ENCODE measurements around the gene RTN4IP1.
"Not testable (repeated sequence)": the region's sequence is repeated elsewhere in the genome, so short reads cannot be mapped to it uniquely, and the experiment has no call there.

RTN4IP1 gene

DNA sequence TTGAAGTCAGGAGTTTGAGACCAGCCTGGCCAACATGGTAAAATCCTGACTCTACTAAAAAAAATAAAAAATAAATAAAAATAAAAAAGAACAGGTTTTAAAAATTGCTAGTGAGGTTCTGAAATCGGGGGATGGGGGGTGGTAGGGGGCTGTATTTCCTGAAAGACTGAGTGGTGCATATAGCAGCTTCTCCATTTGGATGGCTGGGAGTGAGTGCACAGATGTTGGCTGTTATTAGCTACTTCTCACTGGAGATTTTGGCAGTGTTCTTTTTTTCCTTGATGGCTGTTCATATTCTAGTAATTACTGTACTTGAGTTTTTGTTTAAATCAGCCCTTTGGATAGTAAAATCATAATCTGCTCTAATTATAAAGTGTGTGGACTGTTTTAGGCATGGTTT, 79.8 kb downstream of the RTN4IP1 start:
- Mint-ChIP-seq H3K4me1 (peaks cover 64% of the 10 kb centered on the region), H3K4me3 (no peak overlapping the region), H3K27ac (peak overlapping the region; percentile 26), H3K27me3 (no peaks in the 10 kb centered on the region), H3K36me3 (peaks cover 37% of the 10 kb centered on the region), H3K9me3 (no peaks in the 10 kb centered on the region)

DNA sequence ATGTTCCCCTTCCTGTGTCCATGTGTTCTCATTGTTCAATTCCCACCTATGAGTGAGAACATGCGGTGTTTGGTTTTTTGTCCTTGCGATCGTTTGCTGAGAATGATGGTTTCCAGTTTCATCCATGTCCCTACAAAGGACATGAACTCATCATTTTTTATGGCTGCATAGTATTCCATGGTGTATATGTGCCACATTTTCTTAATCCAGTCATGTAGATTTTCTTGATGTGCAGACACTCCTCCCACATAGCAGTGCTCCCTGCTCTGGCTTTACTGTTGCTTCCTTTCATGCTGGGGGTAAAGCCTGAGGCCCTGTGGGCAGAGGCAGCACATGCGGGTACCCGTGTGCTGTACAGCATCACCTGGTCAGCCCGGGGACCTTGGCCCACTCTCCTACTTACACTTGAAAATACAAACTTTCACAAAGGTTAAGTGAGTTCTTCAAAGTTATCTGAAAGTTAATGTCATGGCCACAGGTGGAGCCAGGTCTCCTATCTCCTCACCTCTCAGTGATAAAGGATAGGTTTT, 80.3 kb downstream of the RTN4IP1 start:
- not testable (repeated sequence) for H3K4me3 Mint-ChIP-seq, H3K9me3 Mint-ChIP-seq, H3K27me3 Mint-ChIP-seq
- peaks cover 68% of the 10 kb centered on the region for H3K4me1 Mint-ChIP-seq
- peaks cover 41% of the 10 kb centered on the region for H3K36me3 Mint-ChIP-seq
- peak overlapping the region; percentile 51 for H3K27ac Mint-ChIP-seq

DNA sequence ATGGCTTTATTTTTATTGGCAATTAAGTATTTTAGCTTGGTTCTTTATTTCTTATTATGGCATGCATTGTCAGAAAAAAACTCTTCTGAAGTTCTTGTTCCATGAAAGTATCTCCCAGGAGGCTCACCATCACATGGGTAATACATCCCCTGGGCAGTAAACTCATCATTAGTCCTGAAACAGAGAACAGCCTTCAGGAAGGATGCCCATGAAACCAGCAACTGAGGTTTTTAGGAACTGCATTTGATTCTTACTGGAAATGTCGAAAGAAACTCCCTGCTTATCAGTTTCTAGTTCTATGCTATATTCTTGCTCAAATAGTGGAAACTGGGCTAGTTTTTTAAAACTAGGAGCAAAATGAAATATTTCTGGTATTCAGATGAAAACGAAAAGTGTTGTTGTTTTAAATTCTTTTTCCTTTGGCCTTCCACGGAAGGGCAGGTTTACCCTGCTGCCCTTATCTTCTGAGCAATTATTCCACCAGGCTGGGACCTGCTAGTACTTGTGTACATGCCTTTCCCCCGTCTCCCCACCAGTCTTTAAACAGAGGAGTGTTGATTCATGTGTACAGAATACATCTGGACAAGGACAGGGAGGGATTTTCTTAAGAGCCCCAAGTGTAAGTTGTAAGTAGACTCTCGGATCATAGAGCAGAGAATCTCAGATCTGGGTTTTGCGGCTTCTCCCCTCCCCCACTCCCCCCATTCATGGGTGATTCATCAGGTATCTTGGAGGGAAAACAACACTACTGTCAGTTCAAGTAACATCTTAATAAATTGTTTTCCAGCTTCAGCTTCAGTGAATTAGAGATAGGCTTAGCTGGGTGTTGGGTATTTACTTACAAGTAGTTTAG, 81.5 kb downstream of the RTN4IP1 start:
- Mint-ChIP-seq H3K36me3 (peaks cover 42% of the 10 kb centered on the region), H3K4me3 (no peak overlapping the region), H3K27ac (peak overlapping the region; percentile 65), H3K27me3 (no peaks in the 10 kb centered on the region), H3K4me1 (peaks cover 60% of the 10 kb centered on the region), H3K9me3 (no peaks in the 10 kb centered on the region)

DNA sequence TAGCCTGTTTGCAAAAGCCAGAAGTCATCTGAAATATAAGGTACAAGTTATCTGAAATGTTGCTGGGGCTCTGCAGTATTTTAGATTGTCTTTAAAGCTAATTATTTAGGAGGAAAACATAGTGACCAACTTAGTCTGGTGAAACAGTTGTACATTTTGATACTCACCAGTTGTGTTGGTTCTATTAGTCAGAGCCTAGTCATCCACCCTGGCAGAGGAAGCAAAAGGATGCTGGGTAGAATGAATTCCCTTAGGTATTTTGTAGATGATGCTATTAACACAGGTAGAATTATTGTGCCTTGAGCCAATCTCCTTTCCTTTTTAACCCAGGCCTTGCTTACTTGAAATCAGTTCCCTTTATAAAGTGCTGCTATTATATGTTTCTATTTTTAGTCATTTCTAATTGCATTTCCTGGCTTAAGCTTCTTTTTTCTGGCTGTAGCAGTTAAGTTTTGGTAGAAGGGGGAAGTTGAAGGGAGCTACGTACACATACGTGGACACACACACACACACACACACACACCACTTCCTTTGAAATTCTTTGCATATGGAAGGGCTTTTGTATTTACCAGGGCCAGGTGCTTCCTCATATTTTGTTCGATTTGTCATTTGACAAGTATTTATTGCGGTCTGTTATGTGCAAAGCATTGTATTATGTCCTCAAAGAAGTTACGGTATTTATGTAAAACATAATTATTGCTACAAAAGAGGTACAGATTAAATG, 82.4 kb downstream of the RTN4IP1 start:
- H3K27ac Mint-ChIP-seq, result peak overlapping the region; percentile 89
- no peaks in the 10 kb centered on the region for H3K27me3 Mint-ChIP-seq
- no peaks in the 10 kb centered on the region for H3K9me3 Mint-ChIP-seq
- H3K4me1 Mint-ChIP-seq, result peaks cover 55% of the 10 kb centered on the region
- H3K4me3 Mint-ChIP-seq, result peak overlapping the region; percentile 16
- H3K36me3 Mint-ChIP-seq, result peaks cover 40% of the 10 kb centered on the region

DNA sequence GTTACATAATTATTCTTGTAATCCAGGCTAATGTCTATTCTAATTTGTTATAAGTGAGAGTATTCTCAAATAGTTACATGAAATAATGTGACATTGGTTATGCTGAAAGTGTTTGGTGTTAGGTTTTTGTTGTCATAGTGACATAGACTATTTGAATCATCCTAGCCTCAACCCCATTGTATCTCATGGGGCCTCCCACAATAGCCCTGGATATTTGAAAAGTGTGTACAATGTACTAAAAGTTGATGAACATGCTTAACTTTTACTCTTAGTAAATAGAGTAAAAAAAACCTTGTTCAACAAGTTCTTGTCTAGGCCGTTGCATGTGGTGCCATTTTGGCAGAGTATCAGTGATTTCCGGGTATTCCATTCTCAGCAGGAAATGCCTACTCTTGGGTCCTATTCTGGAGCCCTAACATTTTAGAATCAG, 83.0 kb downstream of the RTN4IP1 start:
- peaks cover 51% of the 10 kb centered on the region for H3K4me1 Mint-ChIP-seq
- H3K27ac Mint-ChIP-seq, result peak overlapping the region; percentile 89
- peak overlapping the region; percentile 16 for H3K4me3 Mint-ChIP-seq
- no peaks in the 10 kb centered on the region for H3K9me3 Mint-ChIP-seq
- H3K36me3 Mint-ChIP-seq, result peaks cover 35% of the 10 kb centered on the region
- no peaks in the 10 kb centered on the region for H3K27me3 Mint-ChIP-seq

DNA sequence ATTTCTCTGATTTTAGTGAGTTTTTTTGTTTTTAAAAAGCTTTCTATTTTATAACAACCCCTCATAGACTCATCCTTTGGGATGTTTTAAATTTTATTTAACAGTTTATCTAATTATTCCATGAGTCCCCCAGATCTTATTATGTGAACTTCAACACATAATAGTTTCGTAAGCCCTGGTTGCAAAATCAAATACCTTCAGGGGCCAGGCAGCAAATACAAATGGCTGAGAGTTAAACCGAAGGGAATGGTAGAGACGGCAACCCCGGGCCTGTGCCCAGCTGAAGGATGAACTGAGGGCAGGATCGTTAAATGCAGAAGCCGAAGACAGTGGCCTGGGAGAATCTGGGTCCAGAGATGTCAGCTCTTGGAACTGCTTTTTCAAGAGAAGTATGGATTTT, 88.4 kb downstream of the RTN4IP1 start:
- Mint-ChIP-seq H3K36me3 (peaks cover 25% of the 10 kb centered on the region), H3K27ac (no peak overlapping the region), H3K27me3 (no peaks in the 10 kb centered on the region), H3K4me1 (peaks cover 56% of the 10 kb centered on the region), H3K9me3 (no peaks in the 10 kb centered on the region), H3K4me3 (no peak overlapping the region)

DNA sequence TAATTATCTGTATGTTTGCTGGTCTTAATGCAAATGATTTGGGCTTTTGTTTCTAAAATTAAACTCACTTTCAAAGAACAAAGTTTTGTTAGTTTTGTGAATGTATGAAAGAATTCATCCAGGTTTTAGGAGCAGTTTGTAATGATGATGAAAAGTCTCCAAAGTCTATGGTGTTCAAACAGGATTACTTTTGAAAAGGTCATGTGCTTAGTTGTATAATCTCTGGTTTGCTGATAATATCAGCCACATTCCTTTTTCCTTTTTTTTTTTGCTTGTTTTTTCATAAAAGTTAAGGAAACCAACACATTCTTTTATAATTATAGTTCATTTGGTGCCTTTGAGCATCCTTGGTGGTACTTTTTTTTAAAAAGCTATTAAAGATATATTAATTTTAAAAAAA, 88.9 kb downstream of the RTN4IP1 start:
- H3K27ac Mint-ChIP-seq, result no peak overlapping the region
- H3K4me3 Mint-ChIP-seq, result no peak overlapping the region

DNA sequence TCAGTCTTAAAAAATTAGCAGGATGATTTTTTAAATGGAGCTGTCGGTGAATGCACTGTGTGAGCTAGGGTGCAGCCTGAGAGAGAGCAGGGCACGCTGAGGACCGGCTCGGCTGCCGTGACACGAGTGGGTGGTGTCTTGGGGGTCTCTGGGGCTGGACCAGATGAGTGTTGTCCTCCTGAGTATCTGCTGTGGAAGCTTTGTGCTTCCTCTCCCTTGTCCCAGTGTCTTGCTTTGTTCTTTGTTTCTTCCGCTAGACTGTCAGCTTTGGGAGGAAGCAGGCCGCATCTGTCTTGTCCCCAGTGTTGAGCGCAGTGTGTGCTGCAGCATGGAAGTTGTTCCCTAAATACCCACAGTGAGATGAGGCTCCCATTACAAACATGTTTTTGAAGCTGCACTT, 89.4 kb downstream of the RTN4IP1 start:
- Mint-ChIP-seq H3K36me3 (peaks cover 26% of the 10 kb centered on the region), H3K27me3 (no peaks in the 10 kb centered on the region), H3K27ac (peak overlapping the region; percentile 52), H3K4me1 (peaks cover 55% of the 10 kb centered on the region), H3K4me3 (no peak overlapping the region), H3K9me3 (no peaks in the 10 kb centered on the region)

More for the DNA sequence above, 88.9 kb downstream of the RTN4IP1 start:
- Mint-ChIP-seq H3K27me3 (no peaks in the 10 kb centered on the region), H3K36me3 (peaks cover 25% of the 10 kb centered on the region), H3K4me1 (peaks cover 55% of the 10 kb centered on the region), H3K9me3 (no peaks in the 10 kb centered on the region)

DNA sequence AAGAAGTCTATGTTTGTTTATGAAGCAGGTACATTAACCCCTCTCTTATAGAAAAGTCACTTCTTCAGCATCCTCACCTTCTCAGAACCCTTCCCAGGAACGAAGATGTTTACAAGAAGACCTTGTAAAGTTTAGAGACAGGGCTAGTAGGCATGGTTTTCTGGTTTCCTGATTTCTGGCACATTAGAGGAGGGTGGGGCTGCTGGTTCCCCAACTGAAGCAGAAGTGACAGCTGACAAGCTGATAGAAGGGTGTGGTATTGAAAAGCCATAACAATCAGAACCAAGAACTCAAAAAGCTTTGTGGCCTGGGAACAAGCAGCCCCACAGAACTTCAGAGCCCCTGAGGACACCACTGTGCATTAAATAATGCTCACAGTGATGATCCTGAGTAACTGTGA, 91.2 kb downstream of the RTN4IP1 start:
- Mint-ChIP-seq H3K27ac (peak overlapping the region; percentile 57), H3K9me3 (no peaks in the 10 kb centered on the region), H3K36me3 (peaks cover 20% of the 10 kb centered on the region), H3K27me3 (no peaks in the 10 kb centered on the region), H3K4me1 (peaks cover 63% of the 10 kb centered on the region), H3K4me3 (no peak overlapping the region)

DNA sequence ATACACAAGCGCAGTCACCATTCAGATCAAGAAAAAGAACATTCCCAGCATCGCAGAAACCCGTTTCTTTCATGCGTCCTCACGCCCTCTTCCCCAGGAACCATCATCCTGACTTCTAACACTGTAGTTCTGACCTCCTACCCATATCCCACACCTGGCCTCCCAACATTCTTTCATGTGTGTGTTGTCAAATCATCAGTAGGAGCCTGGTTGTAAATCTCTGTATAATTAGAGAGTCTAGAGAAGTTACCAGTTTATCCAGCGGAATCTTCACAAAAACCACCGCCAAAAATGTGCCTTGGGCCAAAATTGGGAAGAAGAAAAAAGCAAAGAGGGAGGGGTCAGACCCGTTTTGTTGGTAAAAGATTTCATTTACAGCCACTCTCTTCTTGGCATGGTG, 91.6 kb downstream of the RTN4IP1 start:
- no peaks in the 10 kb centered on the region for H3K27me3 Mint-ChIP-seq
- H3K4me3 Mint-ChIP-seq, result peak overlapping the region; percentile 49
- H3K27ac Mint-ChIP-seq, result peak overlapping the region; percentile 57
- H3K9me3 Mint-ChIP-seq, result no peaks in the 10 kb centered on the region
- H3K4me1 Mint-ChIP-seq, result peaks cover 68% of the 10 kb centered on the region
- H3K36me3 Mint-ChIP-seq, result peaks cover 24% of the 10 kb centered on the region

DNA sequence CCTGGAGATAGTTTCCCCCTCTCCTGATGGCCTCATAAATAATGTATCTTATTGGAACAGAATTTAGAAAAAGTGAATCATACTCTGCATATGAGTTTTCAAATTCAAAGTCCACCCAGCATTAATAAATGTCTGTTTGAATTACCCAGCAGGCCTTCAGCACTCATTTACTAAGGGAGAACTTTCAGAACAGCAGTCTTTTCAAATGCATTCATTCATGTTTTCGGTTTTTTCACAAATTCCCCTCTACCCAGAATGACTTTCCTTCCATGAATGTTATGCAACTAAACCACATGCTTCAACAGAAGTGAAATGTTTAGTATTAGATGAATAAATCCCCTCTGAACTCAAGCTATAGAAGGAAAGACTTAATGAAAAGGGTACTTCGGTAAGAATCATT, 92.4 kb downstream of the RTN4IP1 start:
- Mint-ChIP-seq H3K9me3 (no peaks in the 10 kb centered on the region), H3K36me3 (peaks cover 28% of the 10 kb centered on the region), H3K27ac (peak overlapping the region; percentile 57), H3K4me1 (peaks cover 74% of the 10 kb centered on the region), H3K27me3 (no peaks in the 10 kb centered on the region), H3K4me3 (peak overlapping the region; percentile 49)

DNA sequence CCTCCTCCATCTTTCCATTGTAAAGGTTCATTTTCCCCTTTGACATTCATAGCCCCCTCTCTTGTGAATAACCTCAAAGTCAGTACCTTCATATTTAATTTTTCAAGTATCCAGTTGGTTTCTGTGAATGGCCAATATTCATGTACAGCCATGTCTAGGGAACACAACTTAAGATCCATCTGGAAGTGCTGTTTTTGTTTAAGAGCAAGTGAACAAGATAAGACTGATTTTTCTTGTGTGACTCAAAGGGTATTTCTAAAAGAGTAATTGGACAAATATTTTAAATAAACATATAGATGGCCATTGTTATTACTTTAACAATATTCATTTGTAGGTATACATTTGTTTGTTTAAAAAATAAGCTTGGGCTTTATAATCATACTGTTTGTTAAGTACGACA, 92.9 kb downstream of the RTN4IP1 start:
- peak overlapping the region; percentile 56 for H3K27ac Mint-ChIP-seq
- H3K36me3 Mint-ChIP-seq, result peaks cover 30% of the 10 kb centered on the region
- no peaks in the 10 kb centered on the region for H3K27me3 Mint-ChIP-seq
- H3K4me3 Mint-ChIP-seq, result no peak overlapping the region
- H3K4me1 Mint-ChIP-seq, result peaks cover 75% of the 10 kb centered on the region
- H3K9me3 Mint-ChIP-seq, result no peaks in the 10 kb centered on the region

DNA sequence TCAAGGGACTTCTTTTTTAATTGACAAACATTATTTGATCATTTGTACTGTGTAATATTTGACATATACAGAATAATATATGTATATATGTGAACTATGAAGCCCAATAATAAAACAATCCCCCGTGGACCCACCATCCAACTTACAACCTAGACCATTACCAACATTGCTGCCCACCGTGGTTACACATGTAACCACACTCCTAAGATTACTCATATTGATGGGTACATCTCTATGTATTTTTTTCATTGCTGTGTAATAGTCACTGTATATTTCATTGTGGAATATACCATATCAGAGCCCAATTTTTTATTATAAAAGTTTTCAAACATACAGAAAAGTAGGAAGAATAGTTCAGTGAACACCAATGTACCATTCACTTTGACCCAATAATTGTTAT, 94.3 kb downstream of the RTN4IP1 start:
- Mint-ChIP-seq H3K36me3 (peaks cover 37% of the 10 kb centered on the region), H3K4me3 (peak overlapping the region; percentile 75), H3K27ac (peak overlapping the region; percentile 97), H3K9me3 (no peaks in the 10 kb centered on the region), H3K27me3 (no peaks in the 10 kb centered on the region), H3K4me1 (peaks cover 82% of the 10 kb centered on the region)

DNA sequence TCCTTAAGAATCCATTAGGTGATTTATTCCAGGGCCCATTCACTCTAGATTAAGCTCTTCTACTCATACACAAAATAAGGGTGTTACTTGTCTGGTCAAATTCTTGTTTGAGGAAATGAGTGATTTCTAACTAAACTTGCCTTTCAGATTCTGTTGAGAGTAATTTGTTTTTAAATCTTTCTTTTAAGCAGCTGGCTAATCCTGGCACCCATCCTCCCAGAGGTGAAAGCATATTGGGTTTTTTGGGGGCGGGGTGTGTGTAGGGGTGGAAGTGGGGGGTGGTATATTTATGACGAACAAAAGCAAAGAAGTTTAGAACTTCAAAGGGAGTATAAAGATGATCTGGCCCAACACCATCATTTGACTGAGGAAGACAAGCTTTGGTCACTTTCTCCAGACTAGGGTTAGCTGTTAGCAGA, 94.7 kb downstream of the RTN4IP1 start:
- Mint-ChIP-seq H3K27ac (peak overlapping the region; percentile 97), H3K4me3 (peak overlapping the region; percentile 75), H3K36me3 (peaks cover 40% of the 10 kb centered on the region), H3K9me3 (no peaks in the 10 kb centered on the region), H3K27me3 (no peaks in the 10 kb centered on the region), H3K4me1 (peaks cover 83% of the 10 kb centered on the region)

DNA sequence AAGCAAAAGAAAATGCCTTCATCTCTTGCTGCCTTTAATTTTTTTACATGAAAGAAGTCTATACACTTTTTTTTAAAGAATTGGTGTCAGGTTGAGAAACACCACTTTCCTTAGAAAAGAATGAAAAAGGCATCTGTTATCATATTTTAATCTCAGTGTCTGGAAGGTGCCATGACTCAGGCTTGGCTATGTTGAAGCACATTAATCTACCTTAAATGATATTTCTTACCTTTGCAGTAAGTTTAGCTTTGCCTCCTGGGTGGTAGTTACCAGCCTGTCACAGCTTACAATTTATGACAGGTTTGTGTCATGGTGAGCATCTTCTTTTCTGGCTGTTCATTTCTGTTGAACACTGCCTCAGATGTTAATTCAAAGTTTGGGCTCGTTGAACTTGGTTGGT, 95.3 kb downstream of the RTN4IP1 start:
- peak overlapping the region; percentile 97 for H3K27ac Mint-ChIP-seq
- peaks cover 86% of the 10 kb centered on the region for H3K4me1 Mint-ChIP-seq
- H3K4me3 Mint-ChIP-seq, result peak overlapping the region; percentile 75
- no peaks in the 10 kb centered on the region for H3K27me3 Mint-ChIP-seq
- H3K36me3 Mint-ChIP-seq, result peaks cover 45% of the 10 kb centered on the region
- H3K9me3 Mint-ChIP-seq, result no peaks in the 10 kb centered on the region

DNA sequence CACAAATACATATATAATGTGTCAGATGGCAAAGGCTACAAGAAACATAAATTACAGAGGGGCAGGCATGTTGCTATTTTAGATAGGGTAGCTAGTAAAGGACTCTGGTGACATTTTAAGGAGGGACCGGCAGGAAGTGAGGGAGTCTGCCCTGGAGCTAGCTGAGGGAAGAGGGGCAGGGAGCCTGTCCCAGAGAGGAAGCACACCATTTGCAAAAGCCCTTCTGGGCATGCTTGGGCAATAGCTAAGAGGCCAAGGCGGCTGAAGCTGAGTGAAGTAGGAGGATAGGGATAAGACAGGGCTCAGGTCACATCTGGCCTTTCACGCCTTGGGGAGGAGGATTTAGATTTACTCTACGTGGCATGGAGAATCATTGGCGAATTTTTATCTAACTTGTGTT, 96.2 kb downstream of the RTN4IP1 start:
- Mint-ChIP-seq H3K9me3 (no peaks in the 10 kb centered on the region), H3K36me3 (peaks cover 46% of the 10 kb centered on the region), H3K4me3 (peak overlapping the region; percentile 26), H3K27me3 (no peaks in the 10 kb centered on the region), H3K4me1 (peaks cover 82% of the 10 kb centered on the region), H3K27ac (peak overlapping the region; percentile 97)
